Measurements from ENCODE around the gene HSPA14.

HSPA14 gene

GRCh38 chr10:14904316-14904732, 66.2 kb downstream of the HSPA14 start:
- Histone ChIP-seq H3K9ac (ENCODE audit: low read length) (no peak overlapping the region), H3K27ac (ENCODE audit: low read depth, low read length) (no peak overlapping the region), H3K9me2 (replicated peaks; ENCODE audit: insufficient read depth, low read length) (no peaks in the 10 kb centered on the region), H3K4me2 (ENCODE audit: low read depth, low read length, poor library complexity, severe bottlenecking) (no peak overlapping the region), H3K27me3 (ENCODE audit: low read length) (no peaks in the 10 kb centered on the region), H3K36me3 (ENCODE audit: low read length) (peaks cover 44% of the 10 kb centered on the region), H3K9me3 (ENCODE audit: insufficient read depth, low read length) (no peaks in the 10 kb centered on the region), H3K4me3 (ENCODE audit: insufficient read depth, low read length, poor library complexity, severe bottlenecking) (no peak overlapping the region), H4K20me1 (ENCODE audit: low read depth, low read length) (no peaks in the 10 kb centered on the region), H3K79me2 (ENCODE audit: insufficient read depth, low read length) (peaks cover 5% of the 10 kb centered on the region; the same call in 1 of the 2 replicates), H2AFZ (ENCODE audit: low read depth, low read length, severe bottlenecking) (no peak overlapping the region), H3F3A (ENCODE audit: insufficient read depth) (peaks cover 56% of the 10 kb centered on the region)
- no peak for TF ChIP-seq EZH2phosphoT487 (conservative IDR thresholded peaks at IDR 0.05; ENCODE audit: low read length)
- peak; percentile 47 for TF ChIP-seq CTCF (IDR thresholded peaks at IDR 0.05; ENCODE audit: insufficient read depth, low read length, poor library complexity, severe bottlenecking)

- TF ChIP-seq CTCF (IDR thresholded peaks at IDR 0.05; ENCODE audit: insufficient read depth, low read length, poor library complexity, severe bottlenecking) (no peak), EZH2phosphoT487 (conservative IDR thresholded peaks at IDR 0.05; ENCODE audit: low read length) (no peak)
- peaks cover 38% of the 10 kb centered on the region for H3K36me3 ChIP-seq (ENCODE audit: low read length)
- H3K9ac ChIP-seq (ENCODE audit: low read length) = no peak overlapping the region
- no peaks in the 10 kb centered on the region for H3K9me3 ChIP-seq (ENCODE audit: insufficient read depth, low read length)
- H2AFZ ChIP-seq (ENCODE audit: low read depth, low read length, severe bottlenecking) = no peak overlapping the region
- H3F3A ChIP-seq (ENCODE audit: insufficient read depth) = peaks cover 58% of the 10 kb centered on the region
- H3K4me3 ChIP-seq (ENCODE audit: insufficient read depth, low read length, poor library complexity, severe bottlenecking) = no peak overlapping the region
- H3K4me2 ChIP-seq (ENCODE audit: low read depth, low read length, poor library complexity, severe bottlenecking) = no peak overlapping the region
- no peaks in the 10 kb centered on the region for H3K27me3 ChIP-seq (ENCODE audit: low read length)
- no peaks in the 10 kb centered on the region for H3K79me2 ChIP-seq (ENCODE audit: insufficient read depth, low read length)
- no peaks in the 10 kb centered on the region for H4K20me1 ChIP-seq (ENCODE audit: low read depth, low read length)
- H3K9me2 ChIP-seq (replicated peaks; ENCODE audit: insufficient read depth, low read length) = no peaks in the 10 kb centered on the region
- no peak overlapping the region for H3K27ac ChIP-seq (ENCODE audit: low read depth, low read length)
Measured at GRCh38 chr10:14904864-14905263, 66.8 kb downstream of the HSPA14 start.

- H4K20me1 ChIP-seq (ENCODE audit: low read depth, low read length) = no peaks in the 10 kb centered on the region
- no peak overlapping the region for H3K4me3 ChIP-seq (ENCODE audit: insufficient read depth, low read length, poor library complexity, severe bottlenecking)
- TF ChIP-seq EZH2phosphoT487 (conservative IDR thresholded peaks at IDR 0.05; ENCODE audit: low read length) = no peak
- TF ChIP-seq CTCF (IDR thresholded peaks at IDR 0.05; ENCODE audit: insufficient read depth, low read length, poor library complexity, severe bottlenecking) = no peak
- no peaks in the 10 kb centered on the region for H3K9me2 ChIP-seq (replicated peaks; ENCODE audit: insufficient read depth, low read length)
- no peak overlapping the region for H3K27ac ChIP-seq (ENCODE audit: low read depth, low read length)
- H3F3A ChIP-seq (ENCODE audit: insufficient read depth) = peaks cover 67% of the 10 kb centered on the region
- H3K27me3 ChIP-seq (ENCODE audit: low read length) = no peaks in the 10 kb centered on the region
- no peak overlapping the region for H3K9ac ChIP-seq (ENCODE audit: low read length)
- peaks cover 36% of the 10 kb centered on the region for H3K36me3 ChIP-seq (ENCODE audit: low read length)
- H3K9me3 ChIP-seq (ENCODE audit: insufficient read depth, low read length) = no peaks in the 10 kb centered on the region
- H3K4me2 ChIP-seq (ENCODE audit: low read depth, low read length, poor library complexity, severe bottlenecking) = no peak overlapping the region
- H3K79me2 ChIP-seq (ENCODE audit: insufficient read depth, low read length) = no peaks in the 10 kb centered on the region
- no peak overlapping the region for H2AFZ ChIP-seq (ENCODE audit: low read depth, low read length, severe bottlenecking)
Measured at GRCh38 chr10:14905890-14906289, 67.8 kb downstream of the HSPA14 start.

Measured in SU-DHL-6 (cell line).